Measurements from ENCODE around the gene ACSF2. TPM values are rescaled to one million over a fixed set of nuclear protein-coding genes. Genes with fewer than 3 reads are reported as not detected.
A peak's percentile ranks its signal among the peaks of the same experiment; 100 is the strongest.

Gene ACSF2
- total and polyA plus RNA-seq, 2 of the 13 experiments (the other 11 are each of a cell fraction or from before 2014, with no cell fraction given), result 87.3 to 109 TPM

DNA sequence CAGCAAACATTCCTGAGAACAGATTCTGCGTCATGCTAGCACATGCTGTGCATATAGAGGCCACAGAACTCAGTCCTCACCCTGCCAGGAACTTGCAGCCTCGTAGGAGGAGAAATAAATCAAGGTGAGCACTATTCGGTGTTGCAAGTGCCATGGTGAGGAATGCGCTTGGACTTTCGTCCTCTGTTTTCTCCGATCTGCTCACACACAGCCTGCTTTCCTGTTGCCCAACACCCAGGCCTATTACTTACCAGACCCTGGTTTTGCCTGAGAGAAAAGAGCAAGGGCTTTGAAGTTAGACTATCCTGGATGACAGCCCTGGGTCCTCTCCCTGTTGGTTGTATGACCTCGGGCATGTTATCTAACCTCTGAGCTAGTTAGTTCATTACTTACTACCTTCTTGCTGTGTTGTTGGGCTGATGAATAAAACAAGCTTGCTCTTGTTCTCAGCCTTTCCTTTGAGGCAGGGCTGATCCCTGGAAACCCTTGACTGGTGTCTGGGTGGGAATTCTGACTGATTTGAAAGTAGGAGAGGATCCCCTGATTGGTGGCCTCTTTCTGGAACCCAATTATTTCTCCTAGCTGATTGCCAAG lies 2.9 kb downstream of the ACSF2 start (continued):
- TF ChIP-seq, protein P1, sequence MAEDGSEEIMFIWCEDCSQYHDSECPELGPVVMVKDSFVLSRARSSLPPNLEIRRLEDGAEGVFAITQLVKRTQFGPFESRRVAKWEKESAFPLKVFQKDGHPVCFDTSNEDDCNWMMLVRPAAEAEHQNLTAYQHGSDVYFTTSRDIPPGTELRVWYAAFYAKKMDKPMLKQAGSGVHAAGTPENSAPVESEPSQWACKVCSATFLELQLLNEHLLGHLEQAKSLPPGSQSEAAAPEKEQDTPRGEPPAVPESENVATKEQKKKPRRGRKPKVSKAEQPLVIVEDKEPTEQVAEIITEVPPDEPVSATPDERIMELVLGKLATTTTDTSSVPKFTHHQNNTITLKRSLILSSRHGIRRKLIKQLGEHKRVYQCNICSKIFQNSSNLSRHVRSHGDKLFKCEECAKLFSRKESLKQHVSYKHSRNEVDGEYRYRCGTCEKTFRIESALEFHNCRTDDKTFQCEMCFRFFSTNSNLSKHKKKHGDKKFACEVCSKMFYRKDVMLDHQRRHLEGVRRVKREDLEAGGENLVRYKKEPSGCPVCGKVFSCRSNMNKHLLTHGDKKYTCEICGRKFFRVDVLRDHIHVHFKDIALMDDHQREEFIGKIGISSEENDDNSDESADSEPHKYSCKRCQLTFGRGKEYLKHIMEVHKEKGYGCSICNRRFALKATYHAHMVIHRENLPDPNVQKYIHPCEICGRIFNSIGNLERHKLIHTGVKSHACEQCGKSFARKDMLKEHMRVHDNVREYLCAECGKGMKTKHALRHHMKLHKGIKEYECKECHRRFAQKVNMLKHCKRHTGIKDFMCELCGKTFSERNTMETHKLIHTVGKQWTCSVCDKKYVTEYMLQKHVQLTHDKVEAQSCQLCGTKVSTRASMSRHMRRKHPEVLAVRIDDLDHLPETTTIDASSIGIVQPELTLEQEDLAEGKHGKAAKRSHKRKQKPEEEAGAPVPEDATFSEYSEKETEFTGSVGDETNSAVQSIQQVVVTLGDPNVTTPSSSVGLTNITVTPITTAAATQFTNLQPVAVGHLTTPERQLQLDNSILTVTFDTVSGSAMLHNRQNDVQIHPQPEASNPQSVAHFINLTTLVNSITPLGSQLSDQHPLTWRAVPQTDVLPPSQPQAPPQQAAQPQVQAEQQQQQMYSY (CRISPR knock-in tag; IDR thresholded peaks at IDR 0.05), result no peak
- TF ChIP-seq ZNF546 (CRISPR knock-in tag; conservative IDR thresholded peaks at IDR 0.05) (0 out of 2 replicates have a peak, but pooled peaks have one; percentile 23), ZNF629 (CRISPR knock-in tag; conservative IDR thresholded peaks at IDR 0.05) (peak; percentile 63), ZFP37 (CRISPR knock-in tag; IDR thresholded peaks at IDR 0.05; ENCODE audit: borderline replicate concordance) (no peak), PPARG (CRISPR knock-in tag; conservative IDR thresholded peaks at IDR 0.05) (peak; percentile 95), FOXC1 (CRISPR knock-in tag; IDR thresholded peaks at IDR 0.05; ENCODE audit: borderline replicate concordance) (peak; percentile 85; the same call in 1 of the 2 replicates), NR2C2 (CRISPR knock-in tag; IDR thresholded peaks at IDR 0.05; ENCODE audit: borderline replicate concordance) (peak; percentile 77), NR3C1 (CRISPR knock-in tag; IDR thresholded peaks at IDR 0.05) (no peak), TCF7L2 (IDR thresholded peaks at IDR 0.05; ENCODE audit: low read depth, low read length) (no peak), TP53 (CRISPR knock-in tag; conservative IDR thresholded peaks at IDR 0.05) (no peak), PITX1 (CRISPR knock-in tag; IDR thresholded peaks at IDR 0.05) (peak; percentile 89), ZBED4 (CRISPR knock-in tag; IDR thresholded peaks at IDR 0.05; ENCODE audit: borderline replicate concordance) (peak; percentile 78; the same call in 1 of the 2 replicates), ETV5 (CRISPR knock-in tag; IDR thresholded peaks at IDR 0.05; ENCODE audit: borderline replicate concordance) (peak; percentile 92), TRIM22 (IDR thresholded peaks at IDR 0.05) (no peak)
- TF ChIP-seq, protein P2, sequence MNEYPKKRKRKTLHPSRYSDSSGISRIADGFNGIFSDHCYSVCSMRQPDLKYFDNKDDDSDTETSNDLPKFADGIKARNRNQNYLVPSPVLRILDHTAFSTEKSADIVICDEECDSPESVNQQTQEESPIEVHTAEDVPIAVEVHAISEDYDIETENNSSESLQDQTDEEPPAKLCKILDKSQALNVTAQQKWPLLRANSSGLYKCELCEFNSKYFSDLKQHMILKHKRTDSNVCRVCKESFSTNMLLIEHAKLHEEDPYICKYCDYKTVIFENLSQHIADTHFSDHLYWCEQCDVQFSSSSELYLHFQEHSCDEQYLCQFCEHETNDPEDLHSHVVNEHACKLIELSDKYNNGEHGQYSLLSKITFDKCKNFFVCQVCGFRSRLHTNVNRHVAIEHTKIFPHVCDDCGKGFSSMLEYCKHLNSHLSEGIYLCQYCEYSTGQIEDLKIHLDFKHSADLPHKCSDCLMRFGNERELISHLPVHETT (CRISPR knock-in tag; conservative IDR thresholded peaks at IDR 0.05), result peak; percentile 78
- TF ChIP-seq, protein P3, sequence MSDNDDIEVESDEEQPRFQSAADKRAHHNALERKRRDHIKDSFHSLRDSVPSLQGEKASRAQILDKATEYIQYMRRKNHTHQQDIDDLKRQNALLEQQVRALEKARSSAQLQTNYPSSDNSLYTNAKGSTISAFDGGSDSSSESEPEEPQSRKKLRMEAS (IDR thresholded peaks at IDR 0.05), result peak; percentile 76
- TF ChIP-seq, protein P4, sequence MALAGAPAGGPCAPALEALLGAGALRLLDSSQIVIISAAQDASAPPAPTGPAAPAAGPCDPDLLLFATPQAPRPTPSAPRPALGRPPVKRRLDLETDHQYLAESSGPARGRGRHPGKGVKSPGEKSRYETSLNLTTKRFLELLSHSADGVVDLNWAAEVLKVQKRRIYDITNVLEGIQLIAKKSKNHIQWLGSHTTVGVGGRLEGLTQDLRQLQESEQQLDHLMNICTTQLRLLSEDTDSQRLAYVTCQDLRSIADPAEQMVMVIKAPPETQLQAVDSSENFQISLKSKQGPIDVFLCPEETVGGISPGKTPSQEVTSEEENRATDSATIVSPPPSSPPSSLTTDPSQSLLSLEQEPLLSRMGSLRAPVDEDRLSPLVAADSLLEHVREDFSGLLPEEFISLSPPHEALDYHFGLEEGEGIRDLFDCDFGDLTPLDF (CRISPR knock-in tag; IDR thresholded peaks at IDR 0.05), result no peak

Data from HepG2 (cell line).